Progenitor cell of endocrine pancreas (in vitro differentiated cells): ENCODE measurements around the gene PPP4R1. TPM values are rescaled to one million over a fixed set of nuclear protein-coding genes. Genes with fewer than 3 reads are reported as not detected.

Source experiments
- DNase-seq: peaks from one replicate; pipeline ENCODE4 v3.0.0; 2021; ENCODE audit warnings: low spot score; ENCODE audit not compliant: unreplicated experiment
- H3K27ac Mint-ChIP-seq: 2 replicates; pipeline ENCODE4 v1.8.0; 2021; ENCODE audit warnings: mild to moderate bottlenecking, moderate library complexity, mixed read lengths
- H3K27me3 Mint-ChIP-seq: 2 replicates; pipeline ENCODE4 v1.8.0; 2021; ENCODE audit warnings: mixed read lengths
- H3K36me3 Mint-ChIP-seq: 2 replicates; pipeline ENCODE4 v1.8.0; 2022; ENCODE audit warnings: mixed read lengths; ENCODE audit not compliant: insufficient read depth
- H3K4me1 Mint-ChIP-seq: 2 replicates; pipeline ENCODE4 v1.8.0; 2021; ENCODE audit warnings: low read depth, mixed read lengths
- H3K4me3 Mint-ChIP-seq: 2 replicates; pipeline ENCODE4 v1.8.0; 2021; ENCODE audit warnings: low read depth, mild to moderate bottlenecking, moderate library complexity, mixed read lengths
- H3K9me3 Mint-ChIP-seq: 2 replicates; pipeline ENCODE4 v1.8.0; 2021; ENCODE audit warnings: low read depth, mixed read lengths
- CTCF ChIP-seq: fragments of 200-600 bp; sonication (generic); IDR thresholded peaks from one replicate; pipeline ENCODE4 v1.5.0; 2021; ENCODE audit warnings: antibody characterized with exemption, mild to moderate bottlenecking; ENCODE audit not compliant: unreplicated experiment
- total RNA-seq: library from RNA; stranded (reverse); gene quantifications from 2 replicates; pipeline ENCODE4 v1.2.1, GENCODE V29; 2021

PPP4R1 gene
- total RNA-seq, 1 donor from 2014 or later = 169 TPM

- H3K27ac Mint-ChIP-seq = no peak overlapping the region
- H3K27me3 Mint-ChIP-seq = no peaks in the 10 kb centered on the region
- H3K9me3 Mint-ChIP-seq = peaks cover 3% of the 10 kb centered on the region
- peaks cover 4% of the 10 kb centered on the region for H3K4me1 Mint-ChIP-seq
- H3K36me3 Mint-ChIP-seq = no peaks in the 10 kb centered on the region
- no peak overlapping the region for H3K4me3 Mint-ChIP-seq
- no peak for DNase-seq
- TF ChIP-seq CTCF = no peak
Measured at GRCh38 chr18:9637036-9637767, 22.8 kb upstream of the PPP4R1 start.

- no peak for DNase-seq
- TF ChIP-seq CTCF = no peak
- Mint-ChIP-seq H3K27ac (no peak overlapping the region), H3K9me3 (peaks cover 3% of the 10 kb centered on the region), H3K36me3 (no peaks in the 10 kb centered on the region), H3K27me3 (peaks cover 1% of the 10 kb centered on the region), H3K4me3 (no peak overlapping the region), H3K4me1 (peaks cover 6% of the 10 kb centered on the region)
Measured at GRCh38 chr18:9634856-9635255, 20.5 kb upstream of the PPP4R1 start.

DNA sequence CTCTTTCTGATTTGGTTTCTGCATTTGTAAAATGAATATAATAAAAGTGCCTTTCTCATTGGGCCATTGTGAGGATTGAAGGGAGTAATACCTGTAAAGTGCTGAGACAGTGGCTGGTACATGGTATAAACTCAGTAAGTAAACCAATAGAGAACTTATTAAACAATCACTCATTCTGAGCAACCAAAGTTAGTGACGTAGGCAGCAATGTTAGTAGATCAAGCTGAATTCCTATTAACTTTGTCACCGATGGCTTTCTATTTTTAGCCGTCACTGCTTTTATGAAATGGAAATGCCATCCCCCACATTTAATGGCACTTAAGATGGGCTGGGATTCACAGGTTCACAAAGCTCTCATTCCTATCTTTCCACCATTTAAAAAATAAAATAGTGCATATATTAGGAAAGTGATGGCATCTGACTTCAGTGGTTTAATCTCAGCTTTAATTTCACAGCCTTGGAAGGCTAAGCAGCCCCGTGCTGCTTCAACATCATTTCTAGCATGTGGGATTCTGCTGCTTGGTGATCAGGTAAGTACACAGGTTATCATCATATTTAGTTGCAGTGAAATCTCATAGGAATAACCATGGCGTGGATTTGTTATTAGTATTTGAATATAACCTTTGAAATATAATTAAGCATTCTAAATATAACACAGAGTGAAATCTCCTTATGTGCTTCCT lies 17.6 kb upstream of the PPP4R1 start:
- Mint-ChIP-seq H3K4me3 (no peak overlapping the region), H3K36me3 (no peaks in the 10 kb centered on the region), H3K27me3 (peaks cover 2% of the 10 kb centered on the region), H3K27ac (no peak overlapping the region), H3K4me1 (peaks cover 2% of the 10 kb centered on the region), H3K9me3 (peaks cover 3% of the 10 kb centered on the region)
- DNase-seq = no peak
- no peak for TF ChIP-seq CTCF

DNA sequence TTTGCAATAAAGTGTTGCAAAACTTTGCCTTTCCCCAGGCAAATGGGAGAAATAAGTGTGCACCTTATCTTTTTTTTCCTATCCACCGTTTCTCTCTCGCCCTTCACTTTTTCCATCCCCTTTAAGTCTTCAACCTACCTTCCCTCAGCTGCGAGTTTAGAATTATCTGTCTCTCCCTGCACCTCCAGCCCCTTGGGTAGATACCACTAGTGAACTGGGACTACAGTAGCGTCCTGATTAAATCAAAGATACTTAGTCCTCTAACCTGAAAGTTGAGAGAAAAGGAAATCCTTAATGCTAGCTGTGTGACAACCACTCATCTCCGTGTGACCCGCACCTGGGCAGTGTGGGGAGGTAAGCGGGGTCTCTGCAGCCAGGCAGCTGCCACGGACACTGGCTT lies 16.1 kb upstream of the PPP4R1 start:
- H3K27me3 Mint-ChIP-seq = peaks cover 2% of the 10 kb centered on the region
- H3K9me3 Mint-ChIP-seq = no peaks in the 10 kb centered on the region
- DNase-seq = no peak
- no peaks in the 10 kb centered on the region for H3K36me3 Mint-ChIP-seq
- no peak overlapping the region for H3K27ac Mint-ChIP-seq
- no peak for TF ChIP-seq CTCF
- H3K4me3 Mint-ChIP-seq = no peak overlapping the region
- H3K4me1 Mint-ChIP-seq = peaks cover 2% of the 10 kb centered on the region

DNA sequence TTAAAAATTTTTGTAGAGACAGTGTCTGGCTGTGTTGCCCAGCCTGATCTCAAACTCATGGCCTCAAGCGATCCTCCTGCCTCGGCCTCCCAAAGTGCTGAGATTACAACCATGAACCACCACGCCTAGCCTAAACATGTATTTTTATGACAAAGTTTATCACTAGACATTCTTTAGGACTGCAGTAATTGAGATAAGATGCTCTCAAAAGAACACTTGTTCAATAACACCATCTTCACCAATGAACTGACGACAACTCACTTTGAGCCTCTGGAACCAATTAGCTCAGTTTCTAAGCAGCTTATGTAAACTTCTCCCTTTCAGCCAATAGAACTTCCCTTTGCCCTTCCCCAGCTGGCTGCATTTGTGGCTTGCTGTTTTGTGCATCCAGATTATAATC lies 15.3 kb upstream of the PPP4R1 start:
- no peak overlapping the region for H3K27ac Mint-ChIP-seq
- peaks cover 2% of the 10 kb centered on the region for H3K27me3 Mint-ChIP-seq
- no peak for DNase-seq
- no peaks in the 10 kb centered on the region for H3K9me3 Mint-ChIP-seq
- H3K36me3 Mint-ChIP-seq = no peaks in the 10 kb centered on the region
- no peak for TF ChIP-seq CTCF
- peaks cover 2% of the 10 kb centered on the region for H3K4me1 Mint-ChIP-seq
- H3K4me3 Mint-ChIP-seq = no peak overlapping the region
